GM19043 (cell line): Measurements from ENCODE around the gene NKX1-2.
A peak's percentile ranks its signal among the peaks of the same experiment; 100 is the strongest.

Source experiments
- ATAC-seq: cut with Tn5 transposase; IDR thresholded peaks from one replicate; pipeline ENCODE4 v1.9.1; 2021; ENCODE audit warnings: low read depth; ENCODE audit not compliant: unreplicated experiment

The NKX1-2 gene

GRCh38 chr10:124476043-124476725, 26.3 kb upstream of the NKX1-2 start:
- no peak for ATAC-seq

- ATAC-seq = no peak
These were observed 24.8 kb upstream of the NKX1-2 start for GRCh38 chr10:124474514-124475070.

DNA sequence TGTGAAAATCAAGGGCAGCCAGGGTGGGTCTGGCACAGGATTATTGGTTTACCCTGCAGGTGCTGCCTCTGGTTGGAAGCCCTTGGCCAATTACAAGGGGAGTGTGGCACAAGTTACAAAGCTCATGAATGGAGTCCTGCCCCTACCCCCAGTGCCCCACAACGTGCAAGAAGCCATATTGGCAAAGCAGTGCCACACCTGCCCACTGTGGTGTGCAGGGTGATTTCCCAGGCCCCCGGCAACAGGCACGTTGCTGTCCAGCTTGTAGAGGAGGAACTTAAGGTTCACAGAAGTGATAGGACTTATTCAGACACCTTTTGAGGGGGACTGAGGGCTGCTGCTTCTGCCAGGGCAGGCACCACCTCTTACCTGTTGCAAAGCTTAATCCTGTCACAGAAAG, 23.2 kb upstream of the NKX1-2 start:
- no peak for ATAC-seq

DNA sequence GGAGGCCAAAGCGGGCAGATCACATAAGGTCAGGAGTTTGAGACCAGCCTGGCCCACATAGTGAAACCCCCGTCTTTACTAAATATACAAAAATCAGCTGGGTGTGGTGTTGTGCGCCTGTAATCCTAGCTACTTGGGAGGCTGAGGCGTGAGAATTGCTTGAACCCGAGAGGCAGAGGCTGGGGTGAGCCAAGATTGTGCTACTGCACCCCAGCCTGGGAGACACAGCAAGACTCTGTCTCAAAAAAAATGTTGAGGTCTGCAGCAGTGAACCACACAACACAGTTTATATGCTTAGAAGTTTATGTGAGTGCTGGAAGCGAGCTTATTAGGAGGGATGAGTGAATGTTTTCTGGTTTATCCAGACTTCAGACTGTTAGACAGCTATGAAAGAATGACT, 22.2 kb upstream of the NKX1-2 start:
- ATAC-seq = no peak

DNA sequence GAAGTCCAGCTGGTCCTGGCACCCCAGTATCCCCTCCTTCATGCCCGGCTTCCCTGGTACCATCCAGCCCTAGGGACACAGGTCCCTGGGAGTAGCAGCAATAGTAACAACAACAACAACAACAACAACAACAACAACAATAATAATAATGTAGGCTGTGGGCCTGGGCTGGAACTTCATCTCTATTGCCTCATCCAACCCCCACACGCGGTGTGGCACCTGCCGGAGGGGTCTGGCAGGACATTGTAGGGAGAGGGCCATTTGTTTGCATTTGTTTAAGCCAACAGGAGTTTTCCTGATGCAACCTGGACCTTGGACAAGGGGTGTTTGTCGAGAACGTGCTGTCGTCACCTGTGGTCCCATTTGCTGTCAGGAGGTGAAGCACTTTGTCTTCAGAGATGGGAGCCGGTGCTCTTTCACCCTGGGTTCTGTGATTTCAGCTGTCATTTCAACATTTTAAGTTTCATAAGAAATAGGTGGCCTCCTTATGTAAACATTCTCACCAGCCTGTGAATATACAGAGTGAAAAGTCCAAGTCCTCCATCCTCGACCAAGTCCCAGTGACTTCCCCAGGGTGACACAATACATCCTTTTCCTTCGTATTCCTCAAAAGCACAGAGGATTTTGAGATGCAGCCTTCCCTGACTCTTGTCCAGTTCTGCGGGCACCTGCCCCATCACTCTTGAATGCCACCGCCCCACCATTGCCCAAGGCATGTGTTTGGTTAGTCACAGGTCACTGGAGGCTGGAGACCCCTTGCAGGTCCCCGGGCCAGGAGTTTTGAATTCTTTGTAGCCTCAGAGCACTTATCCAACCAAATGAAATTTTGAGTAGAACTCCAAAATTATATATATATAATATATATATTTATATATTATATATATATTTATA, 21.0 kb upstream of the NKX1-2 start:
- no peak for ATAC-seq

GRCh38 chr10:124469956-124470484, 20.2 kb upstream of the NKX1-2 start:
- no peak for ATAC-seq

GRCh38 chr10:124468624-124469023, 18.8 kb upstream of the NKX1-2 start:
- ATAC-seq = no peak

DNA sequence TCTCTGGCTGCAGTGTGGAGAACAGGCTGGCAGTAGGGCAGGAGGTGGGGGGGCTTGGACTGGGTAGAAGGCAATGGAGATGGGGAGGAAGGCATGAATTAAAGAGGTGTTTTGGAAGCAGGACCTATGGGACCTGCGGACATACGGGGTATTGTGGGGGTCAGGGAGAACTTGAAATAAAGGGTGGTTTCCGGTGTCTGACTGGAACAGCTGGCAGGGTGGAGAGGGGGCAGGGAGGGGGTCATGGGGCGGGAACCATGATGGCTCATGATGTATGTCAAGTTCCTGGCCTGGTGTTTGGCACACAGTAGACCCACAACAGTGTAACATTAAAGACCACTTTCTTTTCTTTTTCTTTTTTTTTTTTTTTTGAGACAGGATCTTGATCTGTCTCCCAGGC, 17.3 kb upstream of the NKX1-2 start:
- no peak for ATAC-seq

- ATAC-seq = no peak
These were observed 16.1 kb upstream of the NKX1-2 start for GRCh38 chr10:124465777-124466488.

DNA sequence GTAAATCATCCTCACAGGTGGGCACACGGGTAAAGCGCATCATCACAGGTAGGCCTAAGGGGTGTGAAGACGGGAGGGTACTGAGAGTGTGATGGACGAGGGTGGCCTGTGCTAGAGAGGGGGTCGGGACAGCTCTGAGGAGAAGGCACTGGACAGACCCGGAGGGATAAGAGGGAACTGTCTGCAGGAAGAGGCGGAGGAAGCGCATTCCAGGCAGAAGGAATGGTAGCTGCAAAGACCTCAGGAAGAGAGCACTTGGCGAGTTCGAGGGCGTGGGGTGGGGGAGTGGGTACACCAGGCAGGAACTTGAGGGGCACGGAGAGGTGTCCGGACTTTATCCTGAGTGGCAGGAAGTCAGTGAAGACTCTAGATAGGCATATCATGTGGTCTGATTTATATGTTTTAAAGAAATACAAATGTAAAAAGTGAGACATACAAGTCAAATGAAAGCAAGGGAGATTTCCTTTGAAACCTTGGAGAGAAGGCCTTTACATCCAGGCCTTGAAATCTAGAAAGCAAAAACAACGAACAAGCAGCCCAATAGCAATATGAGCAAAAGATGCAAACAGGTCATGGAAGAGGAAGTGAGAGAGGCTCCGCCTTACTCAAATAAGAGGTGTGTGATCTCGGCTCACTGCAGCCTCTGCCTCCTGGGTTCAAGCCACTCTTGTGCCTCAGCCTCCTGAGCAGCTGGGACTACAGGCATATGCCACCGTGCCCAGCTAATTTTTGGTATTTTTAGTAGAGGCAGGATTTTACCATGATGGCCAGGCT, 15.4 kb upstream of the NKX1-2 start:
- ATAC-seq = peak; percentile 54

- no peak for ATAC-seq
These were observed 14.5 kb upstream of the NKX1-2 start for GRCh38 chr10:124464028-124464965.

- no peak for ATAC-seq
These were observed 12.5 kb upstream of the NKX1-2 start for GRCh38 chr10:124462348-124462695.

DNA sequence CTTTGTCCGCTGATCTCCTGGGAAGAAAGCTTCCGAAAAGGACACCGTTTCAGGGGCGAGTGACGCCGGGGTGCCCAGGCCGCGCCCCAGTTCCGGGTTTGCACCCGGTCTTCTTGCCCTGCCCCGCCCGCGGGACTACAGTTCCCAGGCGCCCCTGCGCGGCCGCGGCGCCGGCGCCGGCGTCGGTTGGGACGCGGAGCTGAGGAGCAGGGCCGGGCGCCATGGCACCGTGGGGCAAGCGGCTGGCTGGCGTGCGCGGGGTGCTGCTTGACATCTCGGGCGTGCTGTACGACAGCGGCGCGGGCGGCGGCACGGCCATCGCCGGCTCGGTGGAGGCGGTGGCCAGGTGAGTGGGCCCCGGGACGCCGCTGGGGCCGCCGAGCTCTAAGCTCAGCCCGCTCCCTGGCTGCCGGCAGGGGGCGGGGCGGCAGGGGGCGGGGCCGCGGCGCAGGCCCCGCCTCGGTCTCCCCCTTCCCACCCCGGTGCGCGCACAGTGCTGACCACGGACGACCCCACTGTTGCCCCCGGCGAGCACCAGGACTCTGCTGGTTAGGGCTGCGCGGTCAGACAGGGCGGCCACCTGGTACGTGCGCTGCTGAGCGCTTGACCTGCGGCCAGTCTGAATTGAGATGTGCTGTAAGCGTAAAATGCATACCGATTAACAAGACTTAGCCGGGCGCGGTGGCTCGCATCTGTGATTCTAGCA, 12.0 kb upstream of the NKX1-2 start, which contains the start of gene LHPP:
TSS of gene LHPP (plus strand) at position 182 of the 706 bp plus-strand sequence. CDS start at position 222, 40 bp downstream.
- ATAC-seq = peak; percentile 92

DNA sequence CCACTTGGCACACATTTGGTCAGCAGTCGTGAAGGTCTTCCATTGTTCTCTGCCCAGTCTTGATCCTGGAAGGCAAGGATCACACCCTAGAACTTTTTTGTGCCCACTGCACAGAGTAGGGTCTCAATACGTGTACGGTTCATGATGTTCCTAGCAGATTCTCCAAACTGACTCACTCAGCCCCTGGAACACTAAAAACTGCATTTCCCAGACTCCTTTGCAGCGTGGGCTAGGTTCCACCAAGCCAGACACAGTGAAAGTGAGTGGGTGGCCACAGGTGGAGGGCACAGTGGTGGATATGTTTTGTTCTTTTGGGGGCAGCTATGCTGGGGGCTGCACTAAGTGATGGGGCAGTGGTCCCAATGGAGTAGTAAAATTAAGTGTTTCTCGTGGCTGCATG, 10.3 kb upstream of the NKX1-2 start:
- ATAC-seq = no peak

DNA sequence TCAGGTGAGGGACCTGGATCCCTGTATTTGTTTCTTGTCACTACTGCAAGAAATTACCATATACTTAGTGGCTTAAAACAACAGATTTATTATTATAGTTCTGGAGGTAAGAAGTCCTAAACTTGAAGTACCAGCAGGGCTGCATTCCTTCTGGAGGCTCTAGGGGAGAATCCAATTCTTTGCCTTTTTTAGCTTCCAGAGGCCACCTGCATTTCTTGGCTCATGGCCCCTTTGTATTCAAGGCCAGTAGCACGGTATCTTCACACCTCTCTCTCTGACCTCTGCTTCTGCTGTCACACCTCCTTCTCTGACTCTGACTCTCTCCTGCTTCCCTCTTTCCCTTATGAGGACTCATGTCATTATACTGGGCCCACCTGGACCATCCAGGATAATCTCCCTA, 9.6 kb upstream of the NKX1-2 start:
- no peak for ATAC-seq

GRCh38 chr10:124458889-124459288, 9.1 kb upstream of the NKX1-2 start:
- ATAC-seq = no peak

- no peak for ATAC-seq
These were observed 8.6 kb upstream of the NKX1-2 start for GRCh38 chr10:124458473-124458872.

GRCh38 chr10:124455441-124455840, 5.6 kb upstream of the NKX1-2 start:
- ATAC-seq = no peak
